ENCODE data around the gene NRXN3. TPM values are rescaled to one million over a fixed set of nuclear protein-coding genes. Genes with fewer than 3 reads are reported as not detected.

NRXN3 gene
- total RNA-seq, 1 donor from 2014 or later = 18.0 TPM

DNA sequence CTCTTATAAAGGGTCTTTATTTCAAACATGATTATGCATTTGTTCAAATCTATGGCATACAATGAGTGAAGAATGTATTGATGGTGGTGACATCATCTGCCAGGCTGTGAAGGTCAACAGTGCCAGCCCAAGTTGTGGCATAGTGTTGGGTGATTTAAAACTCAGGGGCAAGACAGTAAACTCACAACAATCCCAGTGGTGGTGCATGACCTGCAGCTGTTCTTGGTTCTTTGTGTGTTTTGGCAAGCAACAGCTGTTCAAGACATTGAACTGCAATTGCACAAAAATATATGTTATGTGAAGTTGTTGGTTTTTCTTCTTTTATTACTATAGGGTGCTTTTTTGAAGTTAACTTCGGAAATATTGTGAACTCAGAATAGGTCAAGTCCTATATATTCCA lies 851.6 kb downstream of the NRXN3 start:
- DNase-seq (ENCODE audit: low read depth) (no peak), FAIRE-seq (no peak)
- Mint-ChIP-seq H3K27me3 (ENCODE audit: low read depth, unreplicated experiment) (no peaks in the 10 kb centered on the region), H3K4me1 (ENCODE audit: low read depth, unreplicated experiment) (peaks cover 20% of the 10 kb centered on the region), H3K27ac (ENCODE audit: unreplicated experiment) (no peak overlapping the region), H3K36me3 (ENCODE audit: low read depth, unreplicated experiment) (no peaks in the 10 kb centered on the region), H3K9me3 (ENCODE audit: unreplicated experiment) (peaks cover 5% of the 10 kb centered on the region), H3K4me3 (ENCODE audit: unreplicated experiment) (no peak overlapping the region)
- TF ChIP-seq, protein P1, sequence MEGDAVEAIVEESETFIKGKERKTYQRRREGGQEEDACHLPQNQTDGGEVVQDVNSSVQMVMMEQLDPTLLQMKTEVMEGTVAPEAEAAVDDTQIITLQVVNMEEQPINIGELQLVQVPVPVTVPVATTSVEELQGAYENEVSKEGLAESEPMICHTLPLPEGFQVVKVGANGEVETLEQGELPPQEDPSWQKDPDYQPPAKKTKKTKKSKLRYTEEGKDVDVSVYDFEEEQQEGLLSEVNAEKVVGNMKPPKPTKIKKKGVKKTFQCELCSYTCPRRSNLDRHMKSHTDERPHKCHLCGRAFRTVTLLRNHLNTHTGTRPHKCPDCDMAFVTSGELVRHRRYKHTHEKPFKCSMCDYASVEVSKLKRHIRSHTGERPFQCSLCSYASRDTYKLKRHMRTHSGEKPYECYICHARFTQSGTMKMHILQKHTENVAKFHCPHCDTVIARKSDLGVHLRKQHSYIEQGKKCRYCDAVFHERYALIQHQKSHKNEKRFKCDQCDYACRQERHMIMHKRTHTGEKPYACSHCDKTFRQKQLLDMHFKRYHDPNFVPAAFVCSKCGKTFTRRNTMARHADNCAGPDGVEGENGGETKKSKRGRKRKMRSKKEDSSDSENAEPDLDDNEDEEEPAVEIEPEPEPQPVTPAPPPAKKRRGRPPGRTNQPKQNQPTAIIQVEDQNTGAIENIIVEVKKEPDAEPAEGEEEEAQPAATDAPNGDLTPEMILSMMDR (IDR thresholded peaks at IDR 0.05; ENCODE audit: insufficient read depth, low read depth, low read length) = no peak
- TF ChIP-seq EZH2 (IDR thresholded peaks at IDR 0.05; ENCODE audit: insufficient read depth, low read length) = no peak
- Histone ChIP-seq H3K9ac (ENCODE audit: low read length) (no peak overlapping the region), H3K79me2 (ENCODE audit: insufficient read depth, low read length) (no peaks in the 10 kb centered on the region), H3K4me1 (ENCODE audit: insufficient read depth, low read length) (peaks cover 9% of the 10 kb centered on the region), H3K4me3 (ENCODE audit: insufficient read depth, low read depth, low read length) (no peak overlapping the region), H4K20me1 (ENCODE audit: insufficient read depth, low read length) (no peaks in the 10 kb centered on the region), H3K36me3 (ENCODE audit: insufficient read depth, low read length) (no peaks in the 10 kb centered on the region), H3K4me2 (ENCODE audit: low read length) (no peak overlapping the region), H3K9me3 (ENCODE audit: insufficient read depth, low read depth, low read length) (peaks cover 2% of the 10 kb centered on the region), H3K27ac (ENCODE audit: low read depth, low read length) (no peak overlapping the region), H3K27me3 (ENCODE audit: insufficient read depth, low read length) (no peaks in the 10 kb centered on the region), H2AFZ (ENCODE audit: low read depth, low read length) (no peak overlapping the region)

DNA sequence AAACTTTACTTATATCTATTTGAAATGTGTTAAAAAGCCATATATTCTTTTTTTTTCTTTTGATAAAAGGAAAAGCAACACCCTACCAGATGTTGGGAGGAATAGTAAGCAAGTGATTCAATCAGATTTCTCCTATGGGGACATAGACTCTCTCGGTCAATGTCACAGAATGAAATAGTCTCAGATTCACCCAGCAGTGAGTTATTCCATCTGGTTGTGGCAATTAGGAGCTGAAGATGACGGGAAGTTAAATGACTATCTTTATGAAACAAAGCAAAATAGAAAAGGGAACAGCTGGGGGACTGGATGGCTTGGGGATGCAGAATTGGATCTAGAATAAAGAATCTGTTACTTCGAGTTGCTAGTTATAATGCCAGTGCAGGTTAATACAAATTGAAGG lies 857.0 kb downstream of the NRXN3 start:
- Histone ChIP-seq H3K27ac (ENCODE audit: low read depth, low read length) (no peak overlapping the region), H2AFZ (ENCODE audit: low read depth, low read length) (no peak overlapping the region), H3K27me3 (ENCODE audit: insufficient read depth, low read length) (no peaks in the 10 kb centered on the region), H3K4me2 (ENCODE audit: low read length) (no peak overlapping the region), H3K4me3 (ENCODE audit: insufficient read depth, low read depth, low read length) (no peak overlapping the region), H3K9ac (ENCODE audit: low read length) (no peak overlapping the region), H4K20me1 (ENCODE audit: insufficient read depth, low read length) (no peaks in the 10 kb centered on the region), H3K79me2 (ENCODE audit: insufficient read depth, low read length) (no peaks in the 10 kb centered on the region), H3K36me3 (ENCODE audit: insufficient read depth, low read length) (no peaks in the 10 kb centered on the region), H3K4me1 (ENCODE audit: insufficient read depth, low read length) (no peaks in the 10 kb centered on the region), H3K9me3 (ENCODE audit: insufficient read depth, low read depth, low read length) (peaks cover 2% of the 10 kb centered on the region)
- TF ChIP-seq EZH2 (IDR thresholded peaks at IDR 0.05; ENCODE audit: insufficient read depth, low read length) = no peak
- TF ChIP-seq, protein P1 (IDR thresholded peaks at IDR 0.05; ENCODE audit: insufficient read depth, low read depth, low read length) = no peak
- Mint-ChIP-seq H3K27ac (ENCODE audit: unreplicated experiment) (no peak overlapping the region), H3K4me1 (ENCODE audit: low read depth, unreplicated experiment) (peaks cover 4% of the 10 kb centered on the region), H3K36me3 (ENCODE audit: low read depth, unreplicated experiment) (no peaks in the 10 kb centered on the region), H3K4me3 (ENCODE audit: unreplicated experiment) (no peak overlapping the region), H3K9me3 (ENCODE audit: unreplicated experiment) (peaks cover 3% of the 10 kb centered on the region), H3K27me3 (ENCODE audit: low read depth, unreplicated experiment) (no peaks in the 10 kb centered on the region)
- no peak for DNase-seq (ENCODE audit: low read depth)
- no peak for FAIRE-seq

DNA sequence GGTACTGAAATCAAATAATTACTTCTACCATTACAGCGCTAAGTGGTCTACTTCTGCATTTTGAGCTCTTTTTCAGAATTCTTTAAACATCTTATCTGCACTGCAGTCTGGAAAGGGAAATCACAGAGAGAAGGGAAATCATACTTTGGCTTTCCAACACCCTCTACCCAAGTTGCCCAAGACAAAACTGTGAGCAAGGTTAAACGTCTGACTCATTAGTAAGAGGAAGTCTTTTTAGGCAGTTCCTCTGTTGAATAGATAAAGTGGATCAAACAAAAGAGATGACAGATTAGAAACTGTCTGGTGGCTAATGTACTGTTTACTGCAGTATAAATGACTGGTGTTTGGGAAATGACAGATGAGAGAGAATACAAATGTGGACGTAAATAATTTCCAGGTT lies 858.1 kb downstream of the NRXN3 start:
- H3K4me1 Mint-ChIP-seq (ENCODE audit: low read depth, unreplicated experiment) = peaks cover 4% of the 10 kb centered on the region

More for the DNA sequence above, 858.1 kb downstream of the NRXN3 start:
- no peak for FAIRE-seq
- Histone ChIP-seq H3K4me2 (ENCODE audit: low read length) (no peak overlapping the region), H3K79me2 (ENCODE audit: insufficient read depth, low read length) (no peaks in the 10 kb centered on the region), H4K20me1 (ENCODE audit: insufficient read depth, low read length) (no peaks in the 10 kb centered on the region), H3K4me1 (ENCODE audit: insufficient read depth, low read length) (no peaks in the 10 kb centered on the region), H3K27me3 (ENCODE audit: insufficient read depth, low read length) (no peaks in the 10 kb centered on the region), H3K36me3 (ENCODE audit: insufficient read depth, low read length) (no peaks in the 10 kb centered on the region), H2AFZ (ENCODE audit: low read depth, low read length) (no peak overlapping the region), H3K27ac (ENCODE audit: low read depth, low read length) (no peak overlapping the region), H3K9ac (ENCODE audit: low read length) (no peak overlapping the region), H3K4me3 (ENCODE audit: insufficient read depth, low read depth, low read length) (no peak overlapping the region), H3K9me3 (ENCODE audit: insufficient read depth, low read depth, low read length) (peaks cover 2% of the 10 kb centered on the region)
- no peak for DNase-seq (ENCODE audit: low read depth)
- no peak overlapping the region for H3K27ac Mint-ChIP-seq (ENCODE audit: unreplicated experiment)
- TF ChIP-seq, protein P1 (IDR thresholded peaks at IDR 0.05; ENCODE audit: insufficient read depth, low read depth, low read length) = no peak
- TF ChIP-seq EZH2 (IDR thresholded peaks at IDR 0.05; ENCODE audit: insufficient read depth, low read length) = no peak
- H3K4me3 Mint-ChIP-seq (ENCODE audit: unreplicated experiment) = no peak overlapping the region
- H3K27me3 Mint-ChIP-seq (ENCODE audit: low read depth, unreplicated experiment) = no peaks in the 10 kb centered on the region
- peaks cover 2% of the 10 kb centered on the region for H3K9me3 Mint-ChIP-seq (ENCODE audit: unreplicated experiment)
- no peaks in the 10 kb centered on the region for H3K36me3 Mint-ChIP-seq (ENCODE audit: low read depth, unreplicated experiment)

All from astrocyte (in vitro differentiated cells and primary cell).